Omental fat pad (tissue), 4 donors: Measurements from ENCODE around the gene TAF11. TPM values are rescaled to one million over a fixed set of nuclear protein-coding genes. Genes with fewer than 3 reads are reported as not detected.
"Not testable (repeated sequence)": the region's sequence is repeated elsewhere in the genome, so short reads cannot be mapped to it uniquely, and the experiment has no call there.

Experiments
- ATAC-seq: fragments of 150-250 bp; one replicate; pipeline ENCODE4 v1.9.1; 2016; ENCODE audit warnings: mild to moderate bottlenecking, moderate library complexity; ENCODE audit not compliant: low FRiP score
- DNase-seq: peaks from one replicate; pipeline ENCODE4 v3.0.0-alpha.2; 2019; ENCODE audit warnings: low spot score
- CTCF ChIP-seq, 3 donors: fragments of 450-650 bp; IDR thresholded peaks; one replicate each; pipeline ENCODE4 v1.5.1; 2016 to 2017; ENCODE audit warnings: antibody characterized with exemption in 3 of 3, mild to moderate bottlenecking in 3 of 3, moderate library complexity in 2 of 3
- total RNA-seq, 4 donors: library from RNA; depleted of rRNA; stranded (reverse); fragments of >200 nt; gene quantifications; one replicate each; pipeline ENCODE4 v1.1.0, GENCODE V29; 2016

TAF11 gene
- total RNA-seq, 4 donors from 2014 or later: 18.8 to 23.6 (median 21.4) TPM

DNA sequence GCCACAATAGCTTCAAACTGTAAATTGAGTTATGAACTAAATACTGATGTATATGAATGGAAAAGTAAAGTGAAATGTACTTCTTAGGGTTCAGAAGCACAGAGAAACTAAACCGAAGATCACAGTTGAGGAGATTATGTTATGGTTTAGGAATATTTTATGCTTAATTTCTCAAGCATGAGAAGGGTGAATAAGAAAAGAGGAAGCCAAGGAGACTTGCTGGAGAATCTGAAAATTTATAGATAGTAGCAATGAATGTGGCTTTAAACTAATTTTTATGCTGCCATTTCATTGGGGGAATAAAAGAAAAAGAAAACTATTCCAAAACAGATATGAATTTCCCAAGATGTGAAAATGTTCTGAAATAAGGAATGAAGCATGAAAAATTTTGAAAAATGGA lies 6.9 kb upstream of the TAF11 start:
- no peak for DNase-seq
- no peak for ATAC-seq
- no peak for TF ChIP-seq CTCF (IDR thresholded peaks at IDR 0.05)

GRCh38 chr6:34891296-34891695 lies 3.5 kb upstream of the TAF11 start:
- no peak for TF ChIP-seq CTCF (IDR thresholded peaks at IDR 0.05)
- DNase-seq (no peak), ATAC-seq (no peak)

GRCh38 chr6:34890533-34890925 lies 2.7 kb upstream of the TAF11 start:
- no peak for TF ChIP-seq CTCF (IDR thresholded peaks at IDR 0.05)
- ATAC-seq: no peak
- DNase-seq: no peak

DNA sequence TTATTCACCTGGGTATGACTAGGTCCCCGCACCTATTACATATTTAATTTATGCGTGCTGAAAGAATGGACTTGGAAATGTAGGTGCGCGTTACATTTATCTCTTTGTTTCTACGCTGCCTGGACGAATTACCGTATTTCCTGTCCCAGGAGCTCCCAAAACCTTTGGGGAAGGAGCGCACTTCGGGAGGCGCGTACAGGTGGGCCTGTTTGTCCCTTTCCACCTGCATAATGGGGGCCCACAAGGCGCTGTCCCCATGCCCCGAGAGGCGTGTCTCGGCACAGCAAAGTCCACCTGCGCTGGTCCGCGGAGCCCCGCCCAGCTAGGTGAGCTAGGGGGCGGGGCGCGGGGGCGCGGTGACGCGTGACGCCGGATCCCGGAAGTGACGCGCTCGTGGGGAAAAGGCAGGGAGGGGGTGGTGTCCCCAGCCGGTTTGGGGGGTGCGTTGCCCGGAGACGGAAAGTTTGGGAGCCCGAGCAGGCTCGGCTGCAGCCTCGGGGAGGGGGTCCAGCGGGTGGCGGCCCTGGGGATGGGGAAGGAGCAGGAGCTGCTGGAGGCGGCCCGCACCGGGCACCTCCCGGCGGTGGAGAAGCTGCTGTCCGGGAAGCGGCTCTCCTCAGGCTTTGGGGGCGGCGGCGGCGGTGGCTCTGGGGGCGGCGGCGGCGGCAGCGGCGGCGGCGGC lies 1.2 kb upstream of the TAF11 start, which contains the start of gene ANKS1A:
Gene ANKS1A, plus strand, starts transcription at position 382 of the 682 bp plus-strand sequence. Its CDS starts 148 bp downstream, at position 530.
- peak; percentile 67 for ATAC-seq
- DNase-seq: peak; percentile 65
- no peak for TF ChIP-seq CTCF (IDR thresholded peaks at IDR 0.05)

GRCh38 chr6:34888514-34888856 lies 643 bp upstream of the TAF11 start:
- no peak for DNase-seq
- TF ChIP-seq CTCF (IDR thresholded peaks at IDR 0.05): no peak
- ATAC-seq: no peak

DNA sequence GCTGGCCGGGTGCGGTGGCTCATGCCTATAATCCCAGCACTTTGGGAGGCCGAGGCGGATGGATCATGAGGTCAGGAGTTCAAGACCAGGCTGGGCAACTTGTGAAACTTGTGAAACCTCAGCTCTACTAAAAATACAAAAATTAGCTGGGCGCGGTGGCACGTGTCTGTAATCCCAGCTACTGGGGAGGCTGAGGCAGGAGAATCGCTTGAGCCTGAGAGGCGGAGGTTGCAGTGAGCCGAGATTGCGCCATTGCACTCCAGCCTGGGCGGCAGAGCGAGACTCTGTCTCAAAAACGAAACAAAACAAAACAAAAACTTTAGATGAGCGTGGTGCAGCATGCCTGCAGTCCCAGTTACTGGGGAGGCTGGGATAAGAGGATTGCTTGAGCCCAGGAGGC lies 2.0 kb downstream of the TAF11 start:
- not testable (repeated sequence) for ATAC-seq, DNase-seq

DNA sequence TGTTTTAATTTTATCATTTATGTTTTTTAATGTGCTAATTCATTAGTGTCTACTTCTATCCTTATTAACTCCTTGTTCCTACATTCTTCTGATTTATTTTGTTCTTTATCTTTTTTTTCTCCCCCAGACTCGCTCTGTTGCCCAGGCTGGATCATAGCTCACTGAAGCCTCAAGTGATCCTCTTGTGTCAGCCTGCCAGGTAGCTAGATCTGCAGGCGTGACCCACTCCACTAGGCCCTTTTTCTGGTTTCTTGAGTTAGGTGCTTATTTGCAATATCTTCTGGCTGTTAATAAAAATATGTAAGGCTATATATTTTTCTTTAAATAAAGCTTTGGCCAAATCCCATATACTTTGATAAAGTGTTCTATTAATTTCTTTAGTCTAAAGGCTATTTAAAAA lies 2.8 kb downstream of the TAF11 start:
- TF ChIP-seq CTCF (IDR thresholded peaks at IDR 0.05): no peak
- no peak for ATAC-seq
- no peak for DNase-seq

DNA sequence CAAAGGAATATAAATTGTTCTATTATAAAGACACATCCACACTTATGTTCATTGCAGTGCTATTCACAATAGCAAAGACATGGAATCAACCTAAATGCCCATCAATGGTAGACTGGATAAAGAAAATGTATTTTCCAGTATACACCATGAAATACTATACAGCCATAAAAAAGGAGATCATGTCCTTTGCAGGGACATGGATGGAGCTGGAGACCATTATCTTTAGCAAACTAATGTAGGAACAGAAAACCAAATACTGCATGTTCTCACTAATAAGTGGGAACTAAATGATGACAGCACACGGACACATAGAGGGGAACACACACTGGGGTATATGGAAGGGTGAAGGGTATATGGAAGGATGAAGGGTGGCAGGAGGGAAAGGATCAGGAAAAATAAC lies 3.8 kb downstream of the TAF11 start:
- not testable (repeated sequence) for ATAC-seq, DNase-seq
